Measurements from ENCODE around the gene DCHS1.

DCHS1 gene

GRCh38 chr11:6640036-6640984, 15.3 kb downstream of the DCHS1 start:
- TF ChIP-seq TCF4 (CRISPR knock-in tag; IDR thresholded peaks at IDR 0.05; ENCODE audit: borderline replicate concordance): no peak
- TF ChIP-seq TSHZ2 (CRISPR knock-in tag; IDR thresholded peaks at IDR 0.05): no peak
- no peak for TF ChIP-seq ESRRG (CRISPR knock-in tag; IDR thresholded peaks at IDR 0.05)
- no peak for TF ChIP-seq ZFP3 (CRISPR knock-in tag; IDR thresholded peaks at IDR 0.05)
- TF ChIP-seq ZC3H10 (CRISPR knock-in tag; IDR thresholded peaks at IDR 0.05): no peak
- no peak for TF ChIP-seq ZNF8 (CRISPR knock-in tag; IDR thresholded peaks at IDR 0.05)
- TF ChIP-seq TOX (CRISPR knock-in tag; IDR thresholded peaks at IDR 0.05; ENCODE audit: borderline replicate concordance): no peak
- no peak for TF ChIP-seq CSRNP3 (CRISPR knock-in tag; IDR thresholded peaks at IDR 0.05)
- no peak for ATAC-seq

- no peak; the same call in 2 of the 3 replicates for ATAC-seq
- TF ChIP-seq POU6F1 (CRISPR knock-in tag; IDR thresholded peaks at IDR 0.05; ENCODE audit: borderline replicate concordance, low read depth) (no peak), ZNF8 (CRISPR knock-in tag; IDR thresholded peaks at IDR 0.05) (no peak), CREB5 (CRISPR knock-in tag; IDR thresholded peaks at IDR 0.05; ENCODE audit: low read depth) (no peak), CSDC2 (CRISPR knock-in tag; IDR thresholded peaks at IDR 0.05) (no peak), OSR1 (CRISPR knock-in tag; IDR thresholded peaks at IDR 0.05) (no peak), CSRNP3 (CRISPR knock-in tag; IDR thresholded peaks at IDR 0.05) (no peak), PPARA (CRISPR knock-in tag; IDR thresholded peaks at IDR 0.05; ENCODE audit: borderline replicate concordance) (no peak), ZNF565 (CRISPR knock-in tag; conservative IDR thresholded peaks at IDR 0.05; ENCODE audit: low read depth) (no peak), ISL1 (CRISPR knock-in tag; IDR thresholded peaks at IDR 0.05) (no peak), TOX (CRISPR knock-in tag; IDR thresholded peaks at IDR 0.05; ENCODE audit: borderline replicate concordance) (no peak), ZFP30 (CRISPR knock-in tag; IDR thresholded peaks at IDR 0.05) (no peak)
Observed at GRCh38 chr11:6638429-6638828, 17.2 kb downstream of the DCHS1 start.

- ATAC-seq: no peak; the same call in 2 of the 3 replicates
- TF ChIP-seq ZC3H10 (CRISPR knock-in tag; IDR thresholded peaks at IDR 0.05) (no peak), SNAI2 (CRISPR knock-in tag; IDR thresholded peaks at IDR 0.05) (no peak), ZNF565 (CRISPR knock-in tag; conservative IDR thresholded peaks at IDR 0.05; ENCODE audit: low read depth) (no peak), ZFP30 (CRISPR knock-in tag; IDR thresholded peaks at IDR 0.05) (no peak), ARNTL (CRISPR knock-in tag; IDR thresholded peaks at IDR 0.05; ENCODE audit: borderline replicate concordance, low read depth) (no peak), PPARA (CRISPR knock-in tag; IDR thresholded peaks at IDR 0.05; ENCODE audit: borderline replicate concordance) (no peak), ISL1 (CRISPR knock-in tag; IDR thresholded peaks at IDR 0.05) (no peak), ZFP3 (CRISPR knock-in tag; IDR thresholded peaks at IDR 0.05) (no peak), CSRNP3 (CRISPR knock-in tag; IDR thresholded peaks at IDR 0.05) (no peak), ZNF70 (CRISPR knock-in tag; IDR thresholded peaks at IDR 0.05) (no peak), TSHZ2 (CRISPR knock-in tag; IDR thresholded peaks at IDR 0.05) (no peak), RARB (CRISPR knock-in tag; IDR thresholded peaks at IDR 0.05) (no peak), TCF4 (CRISPR knock-in tag; IDR thresholded peaks at IDR 0.05; ENCODE audit: borderline replicate concordance) (no peak), CREB5 (CRISPR knock-in tag; IDR thresholded peaks at IDR 0.05; ENCODE audit: low read depth) (no peak)
Observed at GRCh38 chr11:6637871-6638270, 17.7 kb downstream of the DCHS1 start.

Data from SK-N-SH treated with all-trans-retinoic acid at 6 μM for 48 hours (cell line).